GM23338 (cell line): Measurements from ENCODE around the gene S100A1. TPM values are rescaled to one million over a fixed set of nuclear protein-coding genes. Genes with fewer than 3 reads are reported as not detected.

Experiments
- ATAC-seq: fragments of 200-7000 bp; cut with Tn5 transposase; 3 replicates; pipeline ENCODE4 v1.9.1; 2020
- DNase-seq: peaks from one replicate; pipeline ENCODE4 v3.0.0-alpha.2; 2015; ENCODE audit warnings: low spot score
- H2AFZ ChIP-seq: fragments of 200-600 bp; sonication (generic); 2 replicates; pipeline ENCODE4 v1.8.0; 2016; ENCODE audit warnings: antibody characterized with exemption, mild to moderate bottlenecking, moderate library complexity
- H3F3A ChIP-seq: fragments of 200-600 bp; sonication (generic); replicated peaks from 2 replicates; pipeline ENCODE4 v1.8.0; 2017; ENCODE audit warnings: antibody characterized with exemption, mixed run types, low read depth
- H3K27ac ChIP-seq: fragments of 200-600 bp; sonication (generic); 2 replicates; pipeline ENCODE4 v1.6.1; 2016; ENCODE audit warnings: low read depth
- H3K27me3 ChIP-seq: fragments of 200-600 bp; sonication (generic); 2 replicates; pipeline ENCODE4 v1.8.0; 2016; ENCODE audit warnings: mild to moderate bottlenecking, mixed run types, moderate library complexity; ENCODE audit not compliant: insufficient read depth
- H3K36me3 ChIP-seq: fragments of 200-600 bp; sonication (generic); 2 replicates; pipeline ENCODE4 v1.8.0; 2016; ENCODE audit warnings: mild to moderate bottlenecking; ENCODE audit not compliant: insufficient read depth
- H3K4me1 ChIP-seq: fragments of 200-600 bp; sonication (generic); 2 replicates; pipeline ENCODE4 v1.8.0; 2016; ENCODE audit warnings: mild to moderate bottlenecking, moderate library complexity; ENCODE audit not compliant: insufficient read depth
- H3K4me2 ChIP-seq: fragments of 200-600 bp; sonication (generic); 2 replicates; pipeline ENCODE4 v1.7.1; 2017; ENCODE audit warnings: mixed run types
- H3K4me3 ChIP-seq: fragments of 200-600 bp; sonication (generic); 2 replicates; pipeline ENCODE4 v1.6.1; 2016; ENCODE audit warnings: mixed run types
- H3K79me2 ChIP-seq: fragments of 200-600 bp; sonication (generic); replicated peaks from 2 replicates; pipeline ENCODE4 v1.8.0; 2017; ENCODE audit warnings: mild to moderate bottlenecking; ENCODE audit not compliant: insufficient read depth
- H3K9me2 ChIP-seq: fragments of 200-600 bp; sonication (generic); 2 replicates; pipeline ENCODE4 v1.8.0; 2017; ENCODE audit not compliant: insufficient read depth
- H4K20me1 ChIP-seq: fragments of 200-600 bp; sonication (generic); replicated peaks from 2 replicates; pipeline ENCODE4 v1.8.0; 2017; ENCODE audit warnings: mild to moderate bottlenecking; ENCODE audit not compliant: insufficient read depth
- H3K27ac Mint-ChIP-seq: 2 replicates; pipeline ENCODE4 v1.8.0; 2020; ENCODE audit warnings: inconsistent platforms, mild to moderate bottlenecking, moderate library complexity, mixed read lengths
- H3K27me3 Mint-ChIP-seq: 3 replicates; pipeline ENCODE4 v1.8.0; 2022; ENCODE audit warnings: low read depth, mild to moderate bottlenecking, moderate library complexity, mixed read lengths, inconsistent platforms; ENCODE audit not compliant: insufficient read depth, poor library complexity
- H3K36me3 Mint-ChIP-seq: 3 replicates; pipeline ENCODE4 v1.8.0; 2021; ENCODE audit warnings: low read depth, mild to moderate bottlenecking, inconsistent platforms, moderate library complexity, mixed read lengths
- H3K4me1 Mint-ChIP-seq: 3 replicates; pipeline ENCODE4 v1.8.0; 2020; ENCODE audit warnings: mild to moderate bottlenecking, inconsistent platforms, mixed read lengths
- H3K4me3 Mint-ChIP-seq: 3 replicates; pipeline ENCODE4 v1.8.0; 2021; ENCODE audit warnings: moderate library complexity, mild to moderate bottlenecking, inconsistent platforms, mixed read lengths
- H3K9me3 Mint-ChIP-seq: 3 replicates; pipeline ENCODE4 v1.8.0; 2020; ENCODE audit warnings: moderate library complexity, mild to moderate bottlenecking, inconsistent platforms, mixed read lengths
- polyA plus RNA-seq: library from polyadenylated mRNA; unstranded; fragments of >200 nt; fragmentation: Nextera tagmentation; extraction: Ambion mirVana; gene quantifications from 2 replicates; pipeline ENCODE4 v1.2.1, GENCODE V29; 2016
- total RNA-seq: library from RNA; depleted of rRNA; stranded (reverse); fragments of >200 nt; shearing (Covaris generic); gene quantifications from 2 replicates; pipeline ENCODE4 v1.2.3, GENCODE V29; 2014; rRNA removed
- TF ChIP-seq, protein P1 (sequence below): IDR thresholded peaks from one replicate; pipeline ENCODE4 v1.6.1; 2018; ENCODE audit warnings: antibody characterized with exemption; ENCODE audit not compliant: unreplicated experiment

Gene S100A1
- total and polyA plus RNA-seq, 2 experiments from 2014 or later: 0.13 to 0.66 TPM

DNA sequence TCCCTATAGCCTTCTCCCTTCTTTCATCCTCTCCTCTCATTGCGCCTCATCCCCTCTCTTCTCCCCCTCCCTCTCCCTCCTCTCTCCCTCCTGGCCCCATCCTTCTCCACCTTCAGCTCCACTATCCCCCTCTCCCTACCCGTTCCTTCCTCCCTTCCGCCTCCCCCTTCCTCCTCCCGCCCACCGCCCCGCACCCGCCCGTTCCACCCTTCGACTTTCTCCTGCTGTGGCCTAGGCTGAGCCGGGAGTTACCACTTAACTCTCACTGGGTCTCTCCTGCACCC lies 51.8 kb downstream of the S100A1 start:
- Histone ChIP-seq H3K36me3 (no peaks in the 10 kb centered on the region), H4K20me1 (no peaks in the 10 kb centered on the region), H3K79me2 (no peaks in the 10 kb centered on the region), H3K4me2 (peak overlapping the region; percentile 99), H2AFZ (peak overlapping the region; percentile 98), H3K27ac (no peak overlapping the region), H3K27me3 (peaks cover 35% of the 10 kb centered on the region), H3K4me3 (peak overlapping the region; percentile 85), H3K9me2 (no peaks in the 10 kb centered on the region), H3K4me1 (peaks cover 6% of the 10 kb centered on the region), H3F3A (peaks cover 7% of the 10 kb centered on the region)
- H3K27ac Mint-ChIP-seq: no peak overlapping the region
- TF ChIP-seq, protein P1, sequence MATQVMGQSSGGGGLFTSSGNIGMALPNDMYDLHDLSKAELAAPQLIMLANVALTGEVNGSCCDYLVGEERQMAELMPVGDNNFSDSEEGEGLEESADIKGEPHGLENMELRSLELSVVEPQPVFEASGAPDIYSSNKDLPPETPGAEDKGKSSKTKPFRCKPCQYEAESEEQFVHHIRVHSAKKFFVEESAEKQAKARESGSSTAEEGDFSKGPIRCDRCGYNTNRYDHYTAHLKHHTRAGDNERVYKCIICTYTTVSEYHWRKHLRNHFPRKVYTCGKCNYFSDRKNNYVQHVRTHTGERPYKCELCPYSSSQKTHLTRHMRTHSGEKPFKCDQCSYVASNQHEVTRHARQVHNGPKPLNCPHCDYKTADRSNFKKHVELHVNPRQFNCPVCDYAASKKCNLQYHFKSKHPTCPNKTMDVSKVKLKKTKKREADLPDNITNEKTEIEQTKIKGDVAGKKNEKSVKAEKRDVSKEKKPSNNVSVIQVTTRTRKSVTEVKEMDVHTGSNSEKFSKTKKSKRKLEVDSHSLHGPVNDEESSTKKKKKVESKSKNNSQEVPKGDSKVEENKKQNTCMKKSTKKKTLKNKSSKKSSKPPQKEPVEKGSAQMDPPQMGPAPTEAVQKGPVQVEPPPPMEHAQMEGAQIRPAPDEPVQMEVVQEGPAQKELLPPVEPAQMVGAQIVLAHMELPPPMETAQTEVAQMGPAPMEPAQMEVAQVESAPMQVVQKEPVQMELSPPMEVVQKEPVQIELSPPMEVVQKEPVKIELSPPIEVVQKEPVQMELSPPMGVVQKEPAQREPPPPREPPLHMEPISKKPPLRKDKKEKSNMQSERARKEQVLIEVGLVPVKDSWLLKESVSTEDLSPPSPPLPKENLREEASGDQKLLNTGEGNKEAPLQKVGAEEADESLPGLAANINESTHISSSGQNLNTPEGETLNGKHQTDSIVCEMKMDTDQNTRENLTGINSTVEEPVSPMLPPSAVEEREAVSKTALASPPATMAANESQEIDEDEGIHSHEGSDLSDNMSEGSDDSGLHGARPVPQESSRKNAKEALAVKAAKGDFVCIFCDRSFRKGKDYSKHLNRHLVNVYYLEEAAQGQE: no peak
- ATAC-seq (peak; percentile 23), DNase-seq (peak; percentile 67)
- peaks cover 24% of the 10 kb centered on the region for H3K4me1 Mint-ChIP-seq
- no peaks in the 10 kb centered on the region; the same call in 1 of the 3 replicates for H3K9me3 Mint-ChIP-seq
- H3K4me3 Mint-ChIP-seq: peak overlapping the region; percentile 84
- peaks cover 29% of the 10 kb centered on the region for H3K36me3 Mint-ChIP-seq
- H3K27me3 Mint-ChIP-seq: peaks cover 24% of the 10 kb centered on the region

Other genes with a start within 250 kb of the S100A1 start
- gene S100A8, start 237.4 kb upstream of the S100A1 start, total RNA-seq: not detected in 2 replicates
- gene S100A8, start 237.4 kb upstream of the S100A1 start, polyA plus RNA-seq: not detected in 2 replicates
- gene S100A7A, start 211.9 kb upstream of the S100A1 start, total RNA-seq: not detected in 2 replicates
- gene S100A7A, start 211.9 kb upstream of the S100A1 start, polyA plus RNA-seq: not detected in 2 replicates
- not detected in 2 replicates for gene S100A7, start 167.8 kb upstream of the S100A1 start, total RNA-seq
- gene S100A7, start 167.8 kb upstream of the S100A1 start, polyA plus RNA-seq: not detected in 2 replicates
- gene S100A6, start 92.4 kb upstream of the S100A1 start, total RNA-seq: 7.3 and 9.4 TPM in 2 replicates
- gene S100A6, start 92.4 kb upstream of the S100A1 start, polyA plus RNA-seq: 77.5 and 98.0 TPM in 2 replicates
- not detected in 2 replicates for gene S100A5, start 87.5 kb upstream of the S100A1 start, total RNA-seq
- gene S100A5, start 87.5 kb upstream of the S100A1 start, polyA plus RNA-seq: 0.47 TPM in 1 of 2 replicates, not detected in the other
- gene S100A4, start 82.6 kb upstream of the S100A1 start, total RNA-seq: 8.2 and 14.2 TPM in 2 replicates
- 34.6 and 36.0 TPM in 2 replicates for gene S100A4, start 82.6 kb upstream of the S100A1 start, polyA plus RNA-seq
- not detected in 2 replicates for gene S100A3, start 79.2 kb upstream of the S100A1 start, total RNA-seq
- gene S100A3, start 79.2 kb upstream of the S100A1 start, polyA plus RNA-seq: not detected in 2 replicates
- 0.66 TPM in 1 of 2 replicates, not detected in the other for gene S100A2, start 62.6 kb upstream of the S100A1 start, total RNA-seq
- gene S100A2, start 62.6 kb upstream of the S100A1 start, polyA plus RNA-seq: 0.89 and 1.1 TPM in 2 replicates
- gene S100A16, start 15.3 kb upstream of the S100A1 start, total RNA-seq: 10.6 and 20.4 TPM in 2 replicates
- 10.5 and 13.0 TPM in 2 replicates for gene S100A16, start 15.3 kb upstream of the S100A1 start, polyA plus RNA-seq
- gene S100A14, start 12.1 kb upstream of the S100A1 start, total RNA-seq: 0.28 TPM in 1 of 2 replicates, not detected in the other
- 0.53 and 0.64 TPM in 2 replicates for gene S100A14, start 12.1 kb upstream of the S100A1 start, polyA plus RNA-seq
- 32.7 and 35.3 TPM in 2 replicates for gene S100A13, start 929 bp upstream of the S100A1 start, total RNA-seq
- gene S100A13, start 929 bp upstream of the S100A1 start, polyA plus RNA-seq: 165 and 182 TPM in 2 replicates
- gene CHTOP, start 5.6 kb downstream of the S100A1 start, total RNA-seq: 68.9 and 73.4 TPM in 2 replicates
- gene CHTOP, start 5.6 kb downstream of the S100A1 start, polyA plus RNA-seq: 86.6 and 97.8 TPM in 2 replicates
- 25.6 and 28.1 TPM in 2 replicates for gene SNAPIN, start 30.3 kb downstream of the S100A1 start, total RNA-seq
- 43.7 and 48.5 TPM in 2 replicates for gene SNAPIN, start 30.3 kb downstream of the S100A1 start, polyA plus RNA-seq
- 314 and 337 TPM in 2 replicates for gene ILF2, start 42.6 kb downstream of the S100A1 start, total RNA-seq
- gene ILF2, start 42.6 kb downstream of the S100A1 start, polyA plus RNA-seq: 204 and 214 TPM in 2 replicates
- gene NPR1, start 50.3 kb downstream of the S100A1 start, total RNA-seq: 8.5 and 9.0 TPM in 2 replicates
- 3.3 and 3.7 TPM in 2 replicates for gene NPR1, start 50.3 kb downstream of the S100A1 start, polyA plus RNA-seq
- gene INTS3, start 99.6 kb downstream of the S100A1 start, total RNA-seq: 51.3 and 51.5 TPM in 2 replicates
- 21.5 and 22.7 TPM in 2 replicates for gene INTS3, start 99.6 kb downstream of the S100A1 start, polyA plus RNA-seq
- 18.8 and 24.2 TPM in 2 replicates for gene SLC27A3, start 147.0 kb downstream of the S100A1 start, total RNA-seq
- 26.3 and 27.1 TPM in 2 replicates for gene SLC27A3, start 147.0 kb downstream of the S100A1 start, polyA plus RNA-seq